ENCODE results near the gene LYL1.

DNA sequence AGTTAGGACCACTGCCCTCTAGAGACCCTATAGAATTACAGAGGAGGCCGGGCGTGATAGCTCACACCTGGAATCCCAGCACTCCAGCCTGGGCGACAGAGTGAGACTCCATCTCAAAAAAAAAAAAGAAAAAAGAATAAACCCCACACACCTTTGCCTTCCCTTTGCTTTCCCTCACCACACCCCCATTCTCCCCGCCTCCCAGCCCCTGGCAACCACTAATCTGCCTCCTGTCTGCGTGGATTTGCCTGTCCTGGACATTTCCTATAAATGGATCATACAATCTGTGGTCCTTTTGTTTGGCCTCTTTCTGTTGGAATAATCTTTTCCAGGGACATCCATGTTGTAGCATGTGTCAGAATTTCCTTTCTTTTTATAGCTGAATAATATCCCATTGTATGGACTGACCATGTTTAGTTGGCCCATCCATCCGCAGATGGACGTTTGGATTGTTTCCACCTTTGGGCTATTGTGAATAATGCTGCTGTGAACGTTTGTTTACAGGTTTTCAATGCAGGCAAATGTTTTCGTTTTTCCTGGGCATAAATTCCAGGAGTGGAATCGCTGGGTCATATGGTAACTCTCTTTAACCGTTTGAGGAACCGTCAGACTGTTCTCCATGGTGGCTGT, 30.7 kb upstream of the LYL1 start:
- no peak for TF ChIP-seq POLR2A (IDR thresholded peaks at IDR 0.05; ENCODE audit: low read depth, low read length)
- TF ChIP-seq TAF1 (IDR thresholded peaks at IDR 0.05; ENCODE audit: low read depth, low read length): no peak
- TF ChIP-seq POLR2AphosphoS5 (IDR thresholded peaks at IDR 0.05; ENCODE audit: low read depth, low read length): no peak
- no peak for TF ChIP-seq PAX5 (IDR thresholded peaks at IDR 0.05; ENCODE audit: insufficient read depth, low read length, severe bottlenecking)
- no peak for TF ChIP-seq POU2F2 (IDR thresholded peaks at IDR 0.05; ENCODE audit: low read depth, low read length)
- no peak for TF ChIP-seq SPI1 (IDR thresholded peaks at IDR 0.05; ENCODE audit: low read depth, low read length)

All from GM12891 (cell line).